Measurements from ENCODE around the gene KDSR.

KDSR gene

GRCh38 chr18:63283305-63284094 lies 83.5 kb downstream of the KDSR start:
- no peak for DNase-seq (ENCODE audit: low read depth)

DNA sequence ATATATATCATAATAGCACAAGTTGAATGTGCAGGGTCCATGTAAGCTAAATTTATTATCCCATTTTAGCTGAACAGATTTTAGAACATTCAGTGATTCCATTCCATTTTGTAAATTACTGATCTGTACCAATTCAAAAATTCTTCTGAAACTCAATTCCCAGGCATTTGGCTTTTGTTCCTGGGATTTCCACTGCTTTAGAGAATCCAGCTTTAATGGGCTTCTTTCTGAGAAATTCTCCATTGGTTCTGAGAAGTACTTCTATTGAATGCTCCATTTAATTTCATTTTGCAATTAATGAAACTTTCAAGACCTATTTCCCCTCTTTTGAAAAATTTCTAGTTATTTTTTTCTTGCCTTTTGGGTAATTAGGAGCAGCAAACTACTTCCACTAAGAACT lies 84.2 kb downstream of the KDSR start:
- DNase-seq (ENCODE audit: low read depth) = no peak
